Peyer's patch (tissue), 4 donors: ENCODE measurements around the gene PPA1.

ENCODE experiments used
- CTCF ChIP-seq, 6 experiments: fragments of 450-650 bp in 4 of 6; fragments of 200-600 bp in 2 of 6; sonication (generic) in 1 of 6; IDR thresholded peaks; one replicate each; pipeline ENCODE4 v1.5.1; 2017 to 2019; ENCODE audit warnings: antibody characterized with exemption in 6 of 6, mild to moderate bottlenecking in 3 of 6, moderate library complexity in 1 of 6
- POLR2A ChIP-seq, 2 donors: fragments of 450-650 bp; IDR thresholded peaks; one replicate each; pipeline ENCODE4 v1.5.1; 2017; ENCODE audit warnings: antibody characterized with exemption in 2 of 2, mild to moderate bottlenecking in 2 of 2, moderate library complexity in 2 of 2

GRCh38 chr10:70280099-70280498 is 46.9 kb upstream of the PPA1 start:
- no peak for TF ChIP-seq POLR2A (IDR thresholded peaks at IDR 0.05)
- no peak for TF ChIP-seq CTCF (IDR thresholded peaks at IDR 0.05)
